ENCODE measurements around the gene NR3C1.

Gene NR3C1

GRCh38 chr5:143417503-143418139 is 14.1 kb upstream of the NR3C1 start:
- TF ChIP-seq FOXK2 (IDR thresholded peaks at IDR 0.05) (no peak), HDGF (IDR thresholded peaks at IDR 0.05; ENCODE audit: borderline replicate concordance) (no peak), FOXA1 (IDR thresholded peaks at IDR 0.05) (no peak), L3MBTL2 (conservative IDR thresholded peaks at IDR 0.05) (no peak), FOXM1 (IDR thresholded peaks at IDR 0.05; ENCODE audit: borderline replicate concordance) (no peak), TARDBP (IDR thresholded peaks at IDR 0.05) (no peak), LEF1 (IDR thresholded peaks at IDR 0.05; ENCODE audit: borderline replicate concordance) (no peak), ZNF384 (IDR thresholded peaks at IDR 0.05) (no peak), SP1 (IDR thresholded peaks at IDR 0.05) (no peak), BHLHE40 (IDR thresholded peaks at IDR 0.05; ENCODE audit: borderline replicate concordance) (no peak), SUZ12 (IDR thresholded peaks at IDR 0.05) (no peak), ELF4 (IDR thresholded peaks at IDR 0.05) (no peak), NFRKB (IDR thresholded peaks at IDR 0.05) (no peak), PKNOX1 (IDR thresholded peaks at IDR 0.05) (no peak), ARNT (IDR thresholded peaks at IDR 0.05) (no peak)
- CTCF ChIA-PET = no interaction called here
- POLR2A ChIA-PET = no interaction called here
- DNase-seq (ENCODE audit: extremely low spot score) = no peak

GRCh38 chr5:143416411-143416810 is 12.9 kb upstream of the NR3C1 start:
- no peak for TF ChIP-seq HDGF (IDR thresholded peaks at IDR 0.05; ENCODE audit: borderline replicate concordance)
- TF ChIP-seq SP1 (IDR thresholded peaks at IDR 0.05) = no peak
- no peak for TF ChIP-seq ARNT (IDR thresholded peaks at IDR 0.05)
- no peak for TF ChIP-seq FOXA1 (IDR thresholded peaks at IDR 0.05)
- no peak for TF ChIP-seq FOXM1 (IDR thresholded peaks at IDR 0.05; ENCODE audit: borderline replicate concordance)
- no peak for TF ChIP-seq L3MBTL2 (conservative IDR thresholded peaks at IDR 0.05)
- TF ChIP-seq FOXK2 (IDR thresholded peaks at IDR 0.05) = no peak
- TF ChIP-seq TARDBP (IDR thresholded peaks at IDR 0.05) = no peak
- TF ChIP-seq PKNOX1 (IDR thresholded peaks at IDR 0.05) = no peak
- no peak for TF ChIP-seq ELF4 (IDR thresholded peaks at IDR 0.05)
- TF ChIP-seq LEF1 (IDR thresholded peaks at IDR 0.05; ENCODE audit: borderline replicate concordance) = no peak
- TF ChIP-seq SUZ12 (IDR thresholded peaks at IDR 0.05) = no peak
- TF ChIP-seq NFRKB (IDR thresholded peaks at IDR 0.05) = no peak
- TF ChIP-seq ZNF384 (IDR thresholded peaks at IDR 0.05) = no peak
- TF ChIP-seq BHLHE40 (IDR thresholded peaks at IDR 0.05; ENCODE audit: borderline replicate concordance) = no peak
- DNase-seq (ENCODE audit: extremely low spot score) = no peak
- ChIA-PET POLR2A (no interaction called here), CTCF (no interaction called here)

- CTCF ChIA-PET = interaction anchor here (1.1 kb wide), 1 partner anchor 398 kb away, joined by 4 read pairs; no protein-coding TSS in a partner anchor
- DNase-seq (ENCODE audit: extremely low spot score) = no peak
- no peak for TF ChIP-seq LEF1 (IDR thresholded peaks at IDR 0.05; ENCODE audit: borderline replicate concordance)
- no peak for TF ChIP-seq ZNF384 (IDR thresholded peaks at IDR 0.05)
- no peak for TF ChIP-seq SUZ12 (IDR thresholded peaks at IDR 0.05)
- POLR2A ChIA-PET = no interaction called here
Observed at GRCh38 chr5:143413958-143414669, 10.6 kb upstream of the NR3C1 start.

- TF ChIP-seq PKNOX1 (IDR thresholded peaks at IDR 0.05) (no peak), BHLHE40 (IDR thresholded peaks at IDR 0.05; ENCODE audit: borderline replicate concordance) (no peak), SP1 (IDR thresholded peaks at IDR 0.05) (no peak), L3MBTL2 (conservative IDR thresholded peaks at IDR 0.05) (no peak), TARDBP (IDR thresholded peaks at IDR 0.05) (no peak), ARNT (IDR thresholded peaks at IDR 0.05) (no peak), HDGF (IDR thresholded peaks at IDR 0.05; ENCODE audit: borderline replicate concordance) (no peak)
- CTCF ChIA-PET = no interaction called here
- POLR2A ChIA-PET = no interaction called here
- no peak for DNase-seq (ENCODE audit: extremely low spot score)
Observed at GRCh38 chr5:143412661-143413342, 9.3 kb upstream of the NR3C1 start.

GRCh38 chr5:143409926-143410325 is 6.4 kb upstream of the NR3C1 start:
- TF ChIP-seq FOXK2 (IDR thresholded peaks at IDR 0.05) (no peak), FOXA1 (IDR thresholded peaks at IDR 0.05) (no peak), NFRKB (IDR thresholded peaks at IDR 0.05) (no peak), PKNOX1 (IDR thresholded peaks at IDR 0.05) (no peak), L3MBTL2 (conservative IDR thresholded peaks at IDR 0.05) (no peak)
- POLR2A ChIA-PET = no interaction called here
- DNase-seq (ENCODE audit: extremely low spot score) = no peak
- CTCF ChIA-PET = no interaction called here

- no peak for DNase-seq (ENCODE audit: extremely low spot score)
- POLR2A ChIA-PET = no interaction called here
- TF ChIP-seq FOXM1 (IDR thresholded peaks at IDR 0.05; ENCODE audit: borderline replicate concordance) (no peak), PKNOX1 (IDR thresholded peaks at IDR 0.05) (no peak), ZNF384 (IDR thresholded peaks at IDR 0.05) (no peak), TARDBP (IDR thresholded peaks at IDR 0.05) (no peak)
- CTCF ChIA-PET = no interaction called here
Observed at GRCh38 chr5:143406408-143406807, 2.9 kb upstream of the NR3C1 start.

Measured in HEK293T (cell line).